GM21786 (cell line): ENCODE results near the gene ZNF627.
"Not testable (repeated sequence)": the region's sequence is repeated elsewhere in the genome, so short reads cannot be mapped to it uniquely, and the experiment has no call there.

Source experiments
- ATAC-seq: cut with Tn5 transposase; IDR thresholded peaks from one replicate; pipeline ENCODE4 v1.9.1; 2021; ENCODE audit not compliant: unreplicated experiment

Gene ZNF627

DNA sequence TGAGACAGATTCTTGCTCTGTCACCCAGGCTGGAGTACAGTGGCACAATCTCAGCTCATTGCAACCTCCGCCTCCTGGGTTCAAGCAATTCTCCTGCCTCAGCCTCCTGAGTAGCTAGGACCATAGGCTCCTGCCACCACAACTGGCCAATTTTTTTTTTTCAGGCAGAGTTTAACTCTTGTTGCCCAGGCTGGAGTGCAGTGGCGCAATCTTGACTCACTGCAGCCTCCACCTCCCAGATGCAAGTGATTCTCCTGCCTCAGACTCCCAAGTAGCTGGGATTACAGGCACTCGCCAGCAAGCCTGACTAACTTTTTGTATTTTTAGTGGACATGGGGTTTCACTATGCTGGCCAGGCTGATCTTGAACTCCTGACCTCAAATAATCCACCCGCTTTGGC lies 23.5 kb upstream of the ZNF627 start:
- ATAC-seq, result not testable (repeated sequence)

DNA sequence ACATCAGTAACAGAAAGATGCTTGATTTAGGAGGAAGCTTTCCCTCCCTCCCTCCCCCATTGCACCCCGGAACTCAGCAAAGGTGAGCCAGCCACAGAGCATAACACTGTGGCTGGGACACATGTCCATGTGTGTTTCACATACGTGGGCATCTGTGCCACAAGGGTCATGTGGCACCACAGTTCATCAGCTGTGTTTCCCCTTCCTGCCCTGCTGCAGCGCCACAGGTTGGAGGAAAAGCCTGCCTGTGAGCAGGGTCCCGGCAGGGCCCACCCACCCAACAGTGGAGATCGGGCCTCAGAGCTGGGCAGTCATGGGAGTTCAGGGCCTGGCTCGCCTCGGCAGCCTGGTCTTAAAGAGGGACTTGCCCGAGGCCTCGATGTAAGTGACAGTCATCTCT lies 22.6 kb upstream of the ZNF627 start:
- no peak for ATAC-seq

DNA sequence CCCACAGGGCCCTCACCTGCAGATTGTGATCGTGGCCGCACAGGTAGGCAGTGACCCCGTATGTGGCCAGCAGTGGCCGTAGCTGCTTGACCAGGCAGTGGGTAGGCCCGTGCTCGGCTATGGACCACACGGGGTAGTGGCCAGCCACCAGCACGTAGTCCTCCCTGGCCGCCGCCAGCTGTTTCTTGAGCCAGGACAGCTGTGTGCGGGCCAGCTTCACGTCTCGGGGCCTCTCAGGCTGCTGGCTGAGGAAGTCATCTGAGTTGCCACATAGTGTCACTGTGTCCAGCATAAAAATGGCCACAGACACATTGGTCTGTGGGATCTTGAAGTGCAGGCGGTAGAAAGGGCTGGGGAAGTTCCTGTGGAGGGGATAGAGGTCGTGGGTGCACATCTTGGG lies 21.1 kb upstream of the ZNF627 start:
- ATAC-seq, result no peak

DNA sequence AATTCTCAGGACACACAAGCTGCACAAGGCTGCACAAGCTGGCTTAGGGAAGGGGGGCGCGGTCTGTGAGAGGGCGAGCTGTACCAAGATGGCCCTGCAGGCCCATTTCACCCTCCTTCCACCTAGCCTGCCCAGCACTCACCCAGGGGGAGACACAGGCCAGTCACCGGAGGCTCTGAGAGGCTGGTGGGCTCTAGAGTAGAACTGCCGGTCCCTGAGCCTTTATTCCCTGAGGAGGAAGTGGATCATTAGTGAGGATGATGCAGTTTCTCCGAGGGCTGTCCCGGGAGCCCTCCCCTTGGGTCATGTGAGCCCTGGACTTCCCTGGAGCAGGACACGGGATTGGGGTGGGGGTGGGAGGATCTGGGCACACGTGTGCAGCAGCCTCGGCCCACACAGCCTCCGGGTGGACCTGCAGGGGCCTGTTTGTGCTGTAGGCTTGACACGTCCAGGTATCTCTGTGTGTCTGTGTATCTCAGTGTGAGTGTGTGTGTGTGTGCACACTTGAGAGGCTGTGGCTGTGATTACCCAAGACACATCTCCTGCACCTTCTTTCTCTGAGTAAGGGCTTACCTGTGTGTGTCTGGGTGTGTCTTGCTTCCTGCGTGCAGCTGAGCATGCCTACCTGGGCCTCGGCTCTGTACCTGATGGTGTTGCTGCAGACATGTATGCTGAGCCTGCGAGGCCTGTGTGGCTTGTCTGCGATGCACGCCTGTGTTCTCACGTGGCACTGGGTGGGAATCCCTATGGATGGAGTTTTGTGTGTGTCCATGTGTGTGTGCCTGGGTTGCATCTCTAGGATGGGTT lies 19.6 kb upstream of the ZNF627 start, which contains the start of gene ACP5:
Gene ACP5 (minus strand): TSS at position 195 of the 807 bp plus-strand sequence. CDS start 328 bp downstream, outside the sequence.
- no peak for ATAC-seq

DNA sequence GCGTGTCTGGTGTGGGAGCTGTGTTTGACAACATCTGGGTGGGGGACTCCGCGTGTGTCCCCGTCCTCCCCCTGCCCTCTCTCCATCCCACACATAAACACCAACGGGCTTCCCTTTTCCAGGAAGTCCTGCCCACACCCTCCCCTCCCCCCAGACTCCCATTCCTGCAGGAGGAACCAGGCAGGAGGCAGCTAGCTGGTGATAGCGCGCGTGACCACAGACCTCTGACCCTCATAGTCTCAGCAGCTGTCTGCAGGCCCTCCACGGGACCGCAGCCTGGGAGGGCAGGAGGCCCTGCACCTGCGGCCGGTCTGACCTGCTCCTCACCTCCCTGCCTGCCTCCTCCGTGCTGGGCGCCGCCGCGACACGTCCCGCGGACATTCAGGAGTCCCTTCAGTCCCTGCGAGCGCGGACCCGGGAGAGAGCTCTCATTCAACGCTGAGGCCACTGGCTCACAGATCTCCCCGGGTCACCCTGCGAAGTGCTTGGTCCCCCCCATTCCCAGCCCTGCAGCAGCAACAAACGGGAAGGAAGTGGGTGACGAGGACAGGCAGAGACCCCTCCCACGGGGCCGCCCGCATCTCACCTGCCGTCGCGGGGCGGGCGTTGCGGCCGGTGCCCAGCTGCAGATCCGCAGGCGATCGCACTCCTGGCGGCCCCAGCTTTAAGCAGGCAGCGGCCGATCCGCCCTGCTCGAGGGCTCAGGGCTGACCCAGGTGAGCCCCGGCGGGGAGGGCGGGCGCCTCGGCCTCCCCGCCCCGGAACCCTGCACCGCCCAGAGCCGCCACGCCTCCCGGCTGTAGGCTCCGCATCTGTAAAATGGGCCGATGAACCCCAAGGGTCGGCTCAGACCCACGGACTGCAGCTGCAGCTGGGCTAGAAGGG lies 18.8 kb upstream of the ZNF627 start:
- ATAC-seq, result no peak

DNA sequence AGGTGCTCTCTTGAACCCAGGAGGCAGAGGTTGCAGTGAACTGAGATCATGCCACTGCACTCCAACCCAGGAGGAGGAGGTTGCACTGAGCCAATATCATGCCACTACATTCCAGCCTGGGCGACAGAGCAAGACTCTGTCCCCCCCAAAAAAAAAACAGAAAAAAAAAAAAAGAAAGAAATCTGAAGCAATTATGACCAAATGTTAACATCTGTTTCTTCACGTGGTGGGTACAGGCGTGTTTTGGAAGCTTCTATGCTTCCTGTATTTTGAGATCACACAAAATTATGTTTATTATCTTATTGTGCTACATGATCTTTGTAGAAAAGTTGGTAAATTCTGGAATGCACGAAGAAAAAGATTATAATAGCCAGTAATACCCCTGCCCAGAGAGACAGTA lies 17.2 kb upstream of the ZNF627 start:
- ATAC-seq, result no peak

DNA sequence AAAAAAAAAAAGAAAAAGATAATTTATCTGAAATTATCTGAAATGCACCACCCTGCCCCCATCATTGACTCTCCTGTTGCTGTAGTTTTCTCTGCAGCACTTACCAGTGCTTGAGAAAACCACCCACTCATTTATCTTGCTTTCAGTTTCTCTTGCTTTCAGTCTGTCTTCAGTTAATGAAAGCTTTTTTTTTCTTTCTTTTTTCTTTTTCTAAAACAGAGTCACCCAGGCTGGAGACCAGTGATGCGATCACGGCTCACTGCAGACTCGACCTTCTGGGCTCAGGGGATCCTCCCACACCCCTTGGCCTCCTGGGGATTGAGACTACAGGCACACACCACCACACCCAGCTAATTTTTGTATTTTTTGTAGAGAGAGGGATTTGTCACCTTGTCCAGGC lies 15.5 kb upstream of the ZNF627 start:
- peak; percentile 69 for ATAC-seq

DNA sequence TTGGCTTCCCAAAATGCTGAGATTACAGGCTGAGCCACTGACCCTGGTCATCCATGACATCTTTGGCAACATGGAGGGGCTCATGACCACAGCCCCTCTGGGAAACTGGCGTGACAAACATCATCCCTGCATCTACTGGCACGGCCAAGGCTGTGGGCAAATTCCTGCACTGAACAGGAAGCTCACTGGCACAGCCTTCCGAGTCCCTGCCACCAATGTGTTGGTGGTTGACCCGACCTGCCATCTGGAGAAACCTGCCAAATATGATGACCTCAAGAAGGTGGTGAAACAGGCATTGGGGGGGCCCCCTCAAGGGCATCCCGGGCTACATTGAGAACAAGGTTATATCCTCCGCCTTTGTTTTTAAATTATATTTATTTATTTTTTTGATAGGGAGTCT lies 11.0 kb upstream of the ZNF627 start:
- ATAC-seq, result no peak

DNA sequence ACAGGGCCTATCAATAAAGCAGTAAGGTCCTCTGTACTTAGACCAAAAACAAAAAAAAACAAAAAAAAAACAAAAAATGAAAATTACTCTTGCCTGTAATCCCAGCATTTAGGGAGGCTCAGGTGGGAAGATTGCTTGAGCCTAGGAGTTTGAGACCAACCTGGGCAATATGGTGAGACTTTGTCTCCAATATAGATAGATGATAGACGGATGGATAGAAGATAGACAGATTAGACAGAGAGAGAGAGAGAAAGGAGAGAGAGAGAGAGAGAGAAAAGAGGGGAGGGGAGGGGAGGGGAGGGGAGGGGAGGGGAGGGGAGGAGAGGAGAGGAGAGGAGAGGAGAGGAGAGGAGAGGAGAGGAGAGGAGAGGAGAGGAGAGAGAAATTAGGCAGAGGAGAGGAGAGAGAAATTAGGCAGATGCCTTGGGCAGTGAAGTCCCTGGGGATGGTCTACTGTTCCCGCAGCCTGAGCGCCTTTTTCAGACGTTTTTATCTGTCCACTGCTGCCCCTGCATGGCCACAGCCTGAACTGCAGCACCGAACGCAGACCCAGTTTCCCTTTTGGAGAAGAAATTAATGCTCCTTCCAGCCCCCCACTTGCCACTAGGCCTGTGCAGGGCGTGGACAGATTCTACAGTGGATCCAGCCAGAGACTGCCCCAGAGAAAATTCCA lies 9.8 kb upstream of the ZNF627 start:
- ATAC-seq, result peak; percentile 48

DNA sequence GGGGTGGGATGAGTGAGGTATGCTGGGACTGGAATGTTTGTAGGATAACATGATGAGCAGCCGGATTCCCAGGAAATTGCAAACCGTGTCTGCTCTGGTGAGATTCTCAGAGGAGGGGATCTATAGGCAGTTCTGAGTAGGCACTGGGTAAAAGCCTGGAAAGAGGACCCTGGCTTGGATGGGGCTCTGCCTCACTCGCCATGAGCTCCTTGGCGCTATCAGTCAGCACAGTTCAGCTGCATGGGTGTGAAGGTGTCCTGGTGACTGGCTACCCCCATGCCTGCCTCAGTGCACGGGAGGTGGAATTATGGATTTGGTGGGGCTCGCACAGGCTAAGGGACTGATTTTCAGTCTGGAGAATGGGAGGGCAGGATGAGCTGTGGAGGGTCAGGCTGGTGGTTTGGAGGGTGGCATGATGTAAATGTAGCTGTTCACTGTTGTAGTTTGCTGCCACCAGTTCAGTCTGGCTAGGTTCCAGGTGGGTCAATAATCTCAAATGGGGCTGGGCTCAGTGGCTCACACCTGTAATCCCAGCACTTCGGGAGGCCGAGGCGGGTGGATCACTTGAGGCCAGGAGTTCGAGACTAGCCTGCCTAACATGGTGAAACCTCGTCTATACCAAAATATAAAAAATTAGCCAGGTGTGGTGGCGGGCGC lies 9.2 kb upstream of the ZNF627 start:
- ATAC-seq, result no peak

DNA sequence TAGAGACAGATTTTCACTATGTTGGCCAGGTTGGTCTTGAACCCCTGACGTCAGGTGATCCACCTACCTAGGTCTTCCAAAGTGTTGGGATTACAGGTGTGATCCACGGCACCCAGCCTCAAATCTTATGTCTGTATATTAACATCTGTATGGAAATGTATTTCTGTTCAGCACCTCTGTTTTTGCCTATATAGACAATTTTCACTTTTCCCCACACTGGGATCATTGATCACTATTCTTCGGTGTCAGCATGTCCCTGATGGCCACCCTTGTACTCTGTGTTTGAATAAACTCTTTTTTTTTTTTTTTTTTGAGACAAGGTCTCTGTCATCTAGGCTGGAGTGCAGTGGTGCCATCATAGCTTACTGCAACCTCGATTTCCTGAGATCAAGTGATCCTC lies 3.2 kb upstream of the ZNF627 start:
- ATAC-seq, result no peak

DNA sequence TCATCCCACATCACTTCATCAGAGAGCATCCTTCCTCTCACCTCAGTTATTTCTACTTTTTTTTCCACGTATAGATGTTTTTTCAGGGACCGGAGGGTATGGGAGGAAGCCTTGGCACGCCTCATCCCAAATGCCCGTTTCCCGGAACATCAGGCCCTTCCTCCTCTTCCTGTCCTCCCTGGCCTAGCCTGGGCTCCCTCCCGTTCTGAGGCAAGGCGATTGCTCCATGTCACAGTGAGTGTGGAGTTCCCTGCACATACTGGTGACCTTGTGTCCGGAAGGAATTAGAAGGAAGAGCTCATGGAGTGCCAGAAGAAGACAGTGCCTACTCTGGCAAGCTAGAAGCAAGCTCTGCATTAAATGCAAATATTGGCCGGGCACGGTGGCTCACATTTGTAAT lies 1.1 kb upstream of the ZNF627 start:
- no peak for ATAC-seq

DNA sequence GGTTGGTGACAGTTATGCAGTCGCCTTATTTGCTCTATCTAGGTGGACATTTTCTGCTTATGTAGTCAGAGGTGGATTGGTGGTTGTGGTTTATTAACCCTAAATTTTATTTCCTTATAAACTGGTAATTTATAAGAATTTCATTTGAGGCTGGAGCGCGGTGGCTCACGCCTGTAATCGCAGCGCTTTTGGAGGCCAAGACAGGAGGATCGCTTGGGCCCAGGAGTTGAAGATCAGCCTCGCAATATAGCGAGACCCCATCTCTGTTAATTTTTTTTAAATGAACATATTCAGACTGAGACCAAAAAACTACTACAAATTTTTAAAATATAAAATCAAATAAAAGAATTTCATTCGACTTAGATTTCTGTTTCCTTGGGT lies 810 bp downstream of the ZNF627 start:
- ATAC-seq, result no peak

DNA sequence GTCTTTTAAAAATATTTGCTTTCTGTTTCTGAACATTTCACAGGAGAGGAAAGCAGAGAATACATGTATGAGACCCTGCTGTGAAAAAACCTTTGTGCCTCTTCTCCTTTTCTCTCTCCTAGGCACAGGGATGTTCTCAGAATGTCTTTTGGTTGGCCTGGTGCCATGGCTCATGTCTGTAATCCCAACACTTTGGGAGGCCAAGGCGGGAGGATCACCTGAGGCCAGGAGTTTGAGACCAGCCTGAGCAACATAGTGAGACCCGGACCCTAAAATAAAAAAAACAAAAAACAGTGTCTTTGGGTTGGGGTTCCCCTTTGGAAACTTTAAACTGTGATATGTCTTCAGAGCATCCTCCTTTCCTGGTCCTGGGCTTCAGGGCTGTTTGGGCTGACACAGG lies 1.5 kb downstream of the ZNF627 start:
- no peak for ATAC-seq

DNA sequence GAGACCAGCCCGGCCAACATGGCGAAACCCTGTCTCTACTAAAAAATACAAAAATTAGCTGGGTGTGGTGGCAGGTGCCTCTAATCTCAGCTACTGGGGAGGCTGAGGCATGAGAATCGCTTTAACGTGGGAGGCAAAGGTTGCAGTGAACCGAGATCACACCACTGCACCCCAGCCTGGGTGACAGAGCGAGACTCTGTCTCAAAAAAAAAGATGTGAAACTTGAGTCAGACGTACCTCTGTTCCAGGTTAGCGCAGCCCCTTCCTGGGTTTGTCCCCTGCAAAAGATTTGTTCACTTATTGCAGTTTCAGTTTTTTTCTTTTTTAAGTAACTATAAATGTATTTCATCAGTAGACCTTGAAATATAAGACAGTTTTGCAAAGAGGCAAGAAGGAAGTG lies 2.4 kb downstream of the ZNF627 start:
- not testable (repeated sequence) for ATAC-seq

DNA sequence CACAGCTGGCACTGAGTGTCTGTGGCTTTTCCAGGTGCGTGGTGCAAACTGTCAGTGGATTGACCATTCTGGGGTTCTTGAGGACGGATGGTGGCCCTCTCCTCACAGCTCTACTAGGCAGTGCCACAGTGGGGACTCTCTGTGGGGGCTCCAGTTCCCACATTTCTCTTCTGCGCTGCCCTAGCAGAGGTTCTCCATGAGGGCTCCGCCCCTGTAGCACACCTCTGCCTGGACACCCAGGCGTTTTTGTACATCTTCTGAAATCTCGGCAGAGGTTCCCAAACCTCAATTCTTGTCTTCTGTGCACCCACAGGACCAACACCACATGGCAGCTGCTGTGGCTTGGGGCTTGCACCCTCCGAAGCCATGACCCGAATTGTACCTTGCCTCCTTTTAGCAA lies 9.2 kb downstream of the ZNF627 start:
- ATAC-seq, result no peak

DNA sequence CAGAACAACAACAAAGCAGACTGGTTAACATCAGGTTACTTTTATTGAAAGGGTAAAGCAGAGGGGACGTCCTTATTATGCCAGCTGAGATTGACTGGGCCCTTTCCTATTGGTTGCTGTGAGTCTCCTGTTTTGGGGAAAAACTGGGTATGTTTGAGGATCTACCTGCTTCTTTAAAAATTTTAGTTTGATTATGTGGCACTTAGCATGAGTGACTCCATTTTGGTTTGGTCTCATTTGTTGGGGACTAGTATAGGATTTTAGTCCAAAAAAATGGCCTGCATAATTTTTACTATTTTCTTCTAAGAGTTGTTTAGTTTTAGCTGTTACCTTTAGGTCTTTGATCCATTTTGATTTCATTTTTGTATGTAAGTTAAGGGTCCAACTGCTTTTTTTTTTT lies 14.4 kb downstream of the ZNF627 start:
- ATAC-seq, result no peak

DNA sequence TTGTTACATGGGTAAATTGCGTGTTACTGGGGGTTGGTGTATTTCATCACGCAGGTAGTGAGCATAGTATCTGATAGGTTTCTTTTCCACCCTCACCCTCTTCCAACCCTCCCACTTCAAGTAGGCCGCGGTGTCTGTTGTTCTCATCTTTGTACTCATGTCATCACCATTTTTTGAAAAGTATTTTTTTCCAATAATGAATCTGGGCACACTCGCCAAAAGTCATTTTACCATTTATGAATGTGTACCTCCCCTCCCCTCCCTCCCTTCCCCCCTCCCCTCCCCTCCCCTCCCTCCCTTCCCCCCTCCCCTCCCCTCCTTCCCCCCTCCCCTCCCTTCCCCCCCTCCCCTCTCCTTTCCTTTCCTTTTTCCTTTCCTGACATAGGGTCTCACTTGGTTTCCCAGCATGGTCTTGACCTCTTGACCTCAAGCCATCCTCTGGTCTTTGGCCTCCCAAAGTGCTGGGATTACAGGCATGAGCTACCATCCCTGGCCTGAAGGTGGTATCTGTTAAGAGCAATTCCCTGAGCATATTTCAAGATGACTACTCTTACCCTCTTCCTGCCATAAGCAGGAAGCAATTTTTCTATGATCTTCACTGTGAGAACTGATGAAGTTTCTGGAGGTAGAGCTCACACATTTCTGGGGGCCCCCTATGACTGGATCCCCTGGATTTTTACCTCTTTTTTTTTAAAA lies 15.7 kb downstream of the ZNF627 start:
- no peak for ATAC-seq

DNA sequence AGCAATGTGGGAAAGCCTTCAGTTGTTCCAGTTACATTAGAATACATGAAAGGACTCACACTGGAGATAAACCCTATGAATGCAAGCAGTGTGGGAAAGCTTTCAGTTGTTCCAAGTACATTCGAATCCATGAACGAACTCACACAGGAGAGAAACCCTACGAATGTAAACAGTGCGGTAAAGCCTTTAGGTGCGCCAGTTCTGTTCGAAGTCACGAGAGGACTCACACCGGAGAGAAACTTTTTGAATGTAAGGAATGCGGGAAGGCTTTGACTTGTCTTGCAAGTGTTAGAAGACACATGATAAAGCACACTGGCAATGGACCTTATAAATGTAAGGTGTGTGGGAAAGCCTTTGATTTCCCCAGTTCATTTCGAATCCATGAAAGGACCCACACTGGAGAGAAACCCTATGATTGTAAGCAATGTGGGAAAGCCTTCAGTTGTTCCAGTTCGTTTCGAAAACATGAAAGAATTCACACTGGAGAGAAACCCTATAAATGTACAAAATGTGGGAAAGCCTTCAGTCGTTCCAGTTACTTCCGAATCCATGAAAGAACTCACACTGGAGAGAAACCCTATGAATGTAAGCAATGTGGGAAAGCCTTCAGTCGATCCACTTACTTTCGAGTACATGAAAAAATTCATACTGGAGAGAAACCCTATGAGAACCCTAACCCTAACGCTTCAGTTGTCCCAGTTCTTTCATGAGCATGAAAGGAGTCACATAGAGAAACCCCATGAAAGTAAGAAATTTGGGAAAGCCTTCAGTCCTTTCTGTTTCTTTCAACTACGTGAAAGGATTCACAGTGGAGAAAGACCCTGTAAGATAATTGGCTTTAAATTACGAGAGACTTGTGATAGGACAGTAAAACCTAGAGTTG lies 20.1 kb downstream of the ZNF627 start:
- ATAC-seq, result no peak

DNA sequence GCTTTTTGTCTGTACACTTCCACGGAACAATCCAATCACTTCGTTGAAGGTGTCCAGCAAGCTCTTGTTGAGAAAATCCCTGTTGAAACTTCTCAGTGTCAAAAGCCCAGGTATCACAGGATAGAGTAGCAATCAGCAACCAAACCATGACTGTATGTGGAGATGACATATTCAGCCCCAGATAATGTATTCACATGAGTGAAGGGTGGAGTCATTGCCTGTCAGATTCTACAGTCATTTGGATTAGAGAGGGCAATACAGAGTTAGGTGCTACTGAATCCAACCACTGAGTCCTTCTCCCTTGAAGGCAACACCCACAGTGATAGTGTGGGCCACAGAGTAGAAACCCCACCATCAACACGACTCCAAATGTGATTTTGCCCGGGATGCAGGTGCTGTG lies 23.3 kb downstream of the ZNF627 start:
- no peak for ATAC-seq
